Myocyte (in vitro differentiated cells): ENCODE data around the gene DHX16. TPM values are rescaled to one million over a fixed set of nuclear protein-coding genes. Genes with fewer than 3 reads are reported as not detected.

Experiments used
- DNase-seq: peaks from one replicate; pipeline ENCODE4 v3.0.0-alpha.2; 2012; ENCODE audit warnings: low read depth
- total RNA-seq: library from RNA; depleted of rRNA; stranded (reverse); fragments of >200 nt; gene quantifications from 2 replicates; pipeline ENCODE4 v1.2.3, GENCODE V29; 2014

DHX16 gene
- total RNA-seq, 1 donor from 2014 or later: 28.8 TPM

- no peak for DNase-seq
Observed at GRCh38 chr6:30696432-30696831, 23.6 kb upstream of the DHX16 start.

- no peak for DNase-seq
Observed at GRCh38 chr6:30691208-30691847, 18.5 kb upstream of the DHX16 start.

- DNase-seq: peak; percentile 96
Observed at GRCh38 chr6:30690403-30691207, 17.8 kb upstream of the DHX16 start, which contains the start of gene NRM. Gene NRM, minus strand, starts transcription at chr6:30690984. Its CDS starts 10 bp downstream, at chr6:30690974.

- no peak for DNase-seq
Observed at GRCh38 chr6:30689985-30690384, 17.2 kb upstream of the DHX16 start.

- no peak for DNase-seq
Observed at GRCh38 chr6:30689022-30689865, 16.4 kb upstream of the DHX16 start.

- DNase-seq: no peak
Observed at GRCh38 chr6:30688569-30688968, 15.8 kb upstream of the DHX16 start.

- peak; percentile 78 for DNase-seq
Observed at GRCh38 chr6:30687659-30688431, 15.0 kb upstream of the DHX16 start.

- peak; percentile 100 for DNase-seq
Observed at GRCh38 chr6:30686908-30687658, 14.3 kb upstream of the DHX16 start.

- DNase-seq: peak; percentile 80
Observed at GRCh38 chr6:30686009-30686907, 13.5 kb upstream of the DHX16 start, which contains the start of gene PPP1R18. Gene PPP1R18, minus strand, starts transcription at chr6:30686645. Its CDS starts 627 bp downstream, at chr6:30686018.

GRCh38 chr6:30685157-30686008 is 12.6 kb upstream of the DHX16 start:
- DNase-seq: peak; percentile 48

GRCh38 chr6:30684386-30685156 is 11.8 kb upstream of the DHX16 start:
- DNase-seq: peak; percentile 34

GRCh38 chr6:30683980-30684338 is 11.2 kb upstream of the DHX16 start:
- DNase-seq: no peak

GRCh38 chr6:30683183-30683979 is 10.6 kb upstream of the DHX16 start:
- DNase-seq: no peak

- peak; percentile 85 for DNase-seq
Observed at GRCh38 chr6:30682143-30683117, 9.6 kb upstream of the DHX16 start.

GRCh38 chr6:30681766-30682142 is 8.9 kb upstream of the DHX16 start:
- DNase-seq: no peak
